Inflammatory macrophage (primary cell): ENCODE data around the gene HLA-E.
"Not testable (repeated sequence)": the region's sequence is repeated elsewhere in the genome, so short reads cannot be mapped to it uniquely, and the experiment has no call there.

Experiments used
- DNase-seq, 2 donors: peaks; one replicate each; pipeline ENCODE4 v3.0.0-alpha.2; 2020 to 2022

HLA-E gene

DNA sequence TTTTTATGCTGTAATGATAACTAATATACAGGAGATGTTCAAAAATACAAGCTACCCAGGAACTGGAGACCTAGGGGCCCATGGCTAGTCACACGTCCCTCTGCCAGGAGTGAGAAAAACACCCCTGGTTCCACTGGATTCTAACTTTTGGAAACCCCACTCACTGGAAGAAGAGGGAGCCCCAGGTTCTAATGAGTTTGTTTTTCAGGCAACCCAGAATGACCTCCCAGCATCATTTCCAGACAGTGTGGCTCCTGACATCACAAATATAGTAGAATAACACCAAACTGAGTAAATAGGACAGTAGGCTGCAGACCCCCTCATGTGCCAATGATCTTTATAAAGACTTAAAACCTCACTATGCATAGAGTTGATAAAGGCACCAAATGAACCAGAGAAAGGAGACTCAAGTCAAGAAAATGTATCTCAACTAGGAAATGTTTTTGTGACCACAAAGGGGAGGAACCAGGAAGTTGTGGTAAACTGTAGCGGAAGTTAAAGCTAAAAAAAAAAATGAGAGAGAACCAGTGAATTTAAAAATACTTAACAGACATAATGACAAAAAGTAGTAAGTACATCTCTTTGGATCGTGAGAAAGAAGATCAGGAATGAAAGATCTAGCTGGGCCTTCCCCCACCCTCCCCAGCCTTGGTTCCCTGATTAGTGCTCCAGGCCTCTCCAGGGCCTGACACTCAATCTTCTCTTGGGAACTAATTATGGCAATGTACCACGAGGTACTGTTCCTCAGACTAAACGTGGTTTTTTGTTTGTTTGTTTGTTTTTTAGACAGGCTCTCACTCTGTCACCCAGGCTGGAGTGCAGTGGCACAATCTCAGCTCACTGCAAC is 19.8 kb downstream of the HLA-E start:
- DNase-seq, result peak; percentile 69 to 83

DNA sequence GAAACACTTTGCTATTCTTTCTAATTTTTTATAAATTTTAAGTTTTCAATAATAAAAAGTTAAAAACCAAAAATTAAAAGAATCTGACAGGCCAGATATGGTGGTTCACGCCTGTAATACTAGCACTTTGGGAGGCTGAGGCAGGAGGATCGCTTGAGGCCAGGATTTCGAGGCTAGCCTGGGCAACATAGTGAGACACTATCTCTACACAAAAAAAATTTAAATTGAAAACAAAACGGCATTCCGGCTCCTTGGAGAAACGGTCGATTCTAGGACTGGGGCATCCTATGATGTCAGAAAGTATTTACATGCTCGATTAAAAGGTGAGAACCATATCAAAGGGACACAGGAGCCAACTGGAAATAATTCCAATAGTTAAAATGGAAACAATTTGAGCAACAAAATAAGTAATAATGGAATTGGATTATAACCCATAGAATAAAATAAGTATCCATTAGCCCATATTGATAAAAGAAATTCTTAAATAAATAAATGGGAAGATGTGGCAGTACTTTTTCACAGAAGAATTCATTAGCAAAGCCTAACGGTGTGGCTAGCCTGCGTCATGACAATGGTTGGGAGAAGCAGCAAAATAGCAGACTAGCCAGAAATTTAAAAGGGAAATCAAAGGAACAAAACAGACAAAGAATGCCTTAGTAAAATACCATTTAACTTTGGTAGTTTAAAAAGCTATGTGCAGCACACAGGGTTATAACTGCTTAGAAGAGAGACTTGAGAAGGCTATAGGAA is 21.3 kb downstream of the HLA-E start:
- DNase-seq, result no peak

DNA sequence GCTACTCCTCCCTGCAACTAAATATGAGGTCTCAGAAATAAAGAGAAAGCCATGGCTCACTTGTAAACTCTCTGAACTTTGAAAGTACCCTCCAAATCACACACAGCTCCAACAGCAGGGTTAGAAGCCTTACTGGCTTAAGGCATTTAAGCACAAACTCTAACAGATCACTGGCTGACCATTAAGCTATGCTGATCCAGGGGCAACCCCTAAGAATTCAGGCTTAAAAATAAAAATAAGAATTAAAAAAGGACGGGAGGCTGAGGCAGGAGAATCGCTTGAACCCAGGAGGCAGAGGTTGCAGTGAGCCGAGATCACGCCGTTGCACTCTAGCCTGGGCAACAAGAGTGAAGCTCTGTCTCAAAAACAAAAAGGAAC is 21.8 kb downstream of the HLA-E start:
- DNase-seq, result no peak

DNA sequence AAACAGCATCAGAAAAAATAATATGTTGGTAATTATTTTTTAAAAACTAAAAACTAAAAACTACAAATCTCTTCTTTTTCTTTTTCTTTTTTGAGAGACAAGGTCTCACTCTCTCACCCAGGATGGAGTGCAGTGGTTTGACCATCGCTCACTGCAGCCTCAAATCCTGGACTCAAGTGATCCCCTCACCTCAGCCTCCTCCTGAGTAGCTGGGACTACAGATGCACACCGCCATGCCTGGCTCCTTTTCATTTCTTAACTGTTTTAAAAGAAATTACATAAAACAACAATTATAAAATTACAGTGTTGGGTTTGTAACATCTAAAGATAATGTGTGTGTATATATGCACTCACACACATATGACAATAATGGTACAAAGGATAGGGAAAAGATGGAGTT is 24.1 kb downstream of the HLA-E start:
- no peak for DNase-seq

DNA sequence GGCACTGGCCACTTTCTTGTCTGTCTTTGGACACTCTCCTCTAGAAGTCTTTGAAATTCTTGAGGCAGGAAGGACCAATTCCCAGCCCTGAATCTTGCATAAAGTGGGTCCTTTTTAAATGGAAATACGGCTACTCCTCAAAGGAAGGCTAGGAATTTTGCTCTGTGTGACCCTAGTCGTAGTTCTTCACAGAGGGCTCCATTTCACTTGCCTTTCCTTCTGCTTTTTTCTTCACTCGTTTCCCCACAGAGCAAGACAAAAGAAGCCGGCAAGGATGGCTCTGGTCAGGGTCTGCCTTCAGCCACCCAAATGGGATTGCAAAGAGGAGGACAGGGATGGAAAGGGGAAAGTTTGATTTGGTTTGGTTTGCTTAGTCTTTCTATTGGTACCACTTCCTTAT is 25.8 kb downstream of the HLA-E start:
- DNase-seq, result no peak

DNA sequence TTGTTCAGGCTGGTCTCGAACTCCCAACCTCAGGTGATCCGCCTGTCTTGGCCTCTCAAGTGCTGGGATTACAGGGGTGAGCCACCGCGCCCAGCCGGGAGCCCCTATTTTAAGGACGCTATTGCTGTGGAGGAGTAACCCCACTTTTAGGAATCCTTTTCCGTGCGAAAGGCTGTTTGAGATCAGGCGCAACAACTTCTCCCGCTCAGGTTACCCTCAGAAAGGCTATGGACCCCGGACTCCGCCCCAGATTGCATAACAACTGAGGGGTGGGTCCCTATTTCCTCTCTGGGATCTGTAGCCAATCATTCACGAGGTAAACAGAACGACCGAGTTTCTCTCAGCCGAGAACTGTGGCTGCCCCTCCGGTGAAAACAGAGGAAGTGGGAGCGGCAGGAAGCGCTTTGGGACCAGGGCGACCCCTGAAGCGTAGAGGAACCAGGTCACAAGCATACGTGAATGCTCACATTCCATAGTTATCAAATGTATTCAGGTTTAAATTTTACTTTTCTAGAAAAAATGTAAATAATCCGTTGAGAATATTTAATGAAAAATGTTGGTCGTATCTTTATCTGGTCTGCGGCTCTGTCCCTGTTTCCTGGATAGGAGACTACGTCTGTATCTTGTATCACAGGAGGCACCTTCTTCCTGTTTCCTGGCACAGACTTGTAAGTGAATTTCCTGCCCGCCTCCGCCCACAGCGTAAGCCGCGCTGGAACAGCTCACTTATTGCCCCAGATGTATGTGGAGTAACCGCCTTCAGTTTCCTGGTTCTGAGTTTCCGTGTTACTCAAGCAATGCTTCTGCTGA is 26.8 kb downstream of the HLA-E start:
- DNase-seq, result peak; percentile 99

DNA sequence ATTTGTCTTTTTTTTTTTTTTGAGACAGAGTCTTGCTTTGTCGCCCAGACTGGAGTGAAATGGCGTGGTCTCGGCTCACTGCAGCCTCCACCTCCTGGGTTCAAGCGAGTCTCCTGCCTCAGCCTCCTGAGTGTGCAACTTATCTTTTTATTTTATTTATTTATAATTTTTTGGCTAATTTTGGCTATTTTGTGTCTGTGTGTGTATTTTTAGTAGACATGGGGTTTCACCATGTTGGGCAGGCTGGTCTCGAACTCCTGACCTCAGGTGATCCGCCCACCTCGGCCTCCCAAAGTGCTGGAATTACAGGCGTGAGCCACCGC is 27.4 kb downstream of the HLA-E start:
- DNase-seq, result not testable (repeated sequence)

DNA sequence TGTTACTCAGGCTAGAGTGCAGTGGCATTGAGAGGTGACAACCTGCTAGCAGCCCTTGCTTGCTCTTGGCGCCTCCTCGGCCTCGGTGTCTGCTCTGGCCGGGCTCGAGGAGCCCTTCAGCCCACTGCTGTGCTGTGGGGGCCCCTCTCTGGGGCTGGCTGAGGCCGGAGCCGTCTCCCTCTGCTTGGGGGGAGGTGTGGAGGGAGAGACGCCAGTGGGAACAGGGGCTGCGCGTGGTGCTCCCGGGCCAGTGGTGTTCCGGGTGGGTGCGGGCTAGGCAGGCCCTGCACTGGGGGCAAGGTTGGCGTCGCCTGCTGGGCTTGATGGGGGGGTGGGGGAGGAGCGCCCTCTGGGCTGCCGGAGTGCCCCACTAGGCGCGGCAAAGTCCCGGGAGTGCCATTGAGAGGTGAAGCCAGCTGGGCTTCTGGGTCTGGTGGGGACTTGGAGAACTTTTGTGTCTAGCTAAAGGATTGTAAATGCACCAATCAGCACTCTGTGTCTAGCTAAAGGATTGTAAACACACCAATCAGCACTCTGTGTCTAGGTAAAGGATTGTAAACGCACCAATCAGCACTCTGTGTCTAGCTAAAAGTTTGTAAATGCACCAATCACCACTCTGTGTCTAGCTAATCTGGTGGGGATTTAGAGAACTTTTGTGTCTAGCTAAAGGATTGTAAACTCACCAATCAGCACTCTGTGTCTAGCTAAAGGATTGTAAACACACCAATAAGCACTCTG is 28.6 kb downstream of the HLA-E start:
- not testable (repeated sequence) for DNase-seq

DNA sequence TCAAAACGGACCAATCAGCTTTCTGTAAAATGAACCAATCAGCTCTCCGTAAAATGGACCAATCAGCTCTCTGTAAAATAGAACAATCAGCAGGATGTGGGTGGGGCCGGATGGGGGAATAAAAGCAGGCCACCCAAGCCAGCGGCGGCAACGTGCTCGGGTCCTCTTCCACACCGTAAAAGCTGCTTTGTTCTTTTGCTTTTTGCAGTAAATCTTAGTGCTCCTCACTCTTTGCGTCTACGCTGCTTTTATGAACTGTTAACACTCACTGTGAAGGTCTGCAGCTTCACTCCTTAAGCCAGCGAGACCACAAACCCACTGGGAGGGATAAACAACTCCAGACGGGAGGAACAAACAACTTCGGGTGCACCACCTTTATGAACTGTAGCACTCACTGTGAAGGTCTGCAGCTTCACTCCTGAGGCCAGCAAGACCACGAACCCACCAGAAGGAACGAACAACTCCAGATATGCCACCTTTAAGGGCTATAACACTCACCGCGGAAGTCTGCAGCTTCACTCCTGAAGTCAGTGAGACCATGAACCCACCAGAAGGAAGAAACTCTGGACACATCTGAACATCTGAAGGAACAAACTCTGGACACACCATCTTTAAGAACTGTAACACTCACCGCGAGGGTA is 29.3 kb downstream of the HLA-E start:
- not testable (repeated sequence) for DNase-seq

DNA sequence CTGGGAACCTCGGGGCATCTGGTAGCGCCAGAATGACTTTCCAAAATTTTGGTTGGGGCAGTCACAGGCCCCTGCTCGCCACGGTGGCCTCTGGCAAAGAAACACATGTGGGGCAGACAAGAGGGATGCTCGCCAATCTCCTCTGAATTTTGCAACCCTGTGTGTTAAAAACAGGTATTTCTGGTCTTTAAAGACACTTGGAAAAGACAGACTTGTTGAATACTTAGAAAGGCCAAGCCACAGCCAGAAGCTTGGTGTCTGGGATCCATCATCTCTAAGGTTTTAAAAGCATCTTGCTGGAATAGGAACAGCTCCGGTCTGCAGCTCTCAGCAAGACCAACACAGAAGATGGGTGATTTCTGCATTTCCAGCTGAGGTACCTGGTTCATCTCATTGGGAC is 31.2 kb downstream of the HLA-E start:
- DNase-seq, result no peak

DNA sequence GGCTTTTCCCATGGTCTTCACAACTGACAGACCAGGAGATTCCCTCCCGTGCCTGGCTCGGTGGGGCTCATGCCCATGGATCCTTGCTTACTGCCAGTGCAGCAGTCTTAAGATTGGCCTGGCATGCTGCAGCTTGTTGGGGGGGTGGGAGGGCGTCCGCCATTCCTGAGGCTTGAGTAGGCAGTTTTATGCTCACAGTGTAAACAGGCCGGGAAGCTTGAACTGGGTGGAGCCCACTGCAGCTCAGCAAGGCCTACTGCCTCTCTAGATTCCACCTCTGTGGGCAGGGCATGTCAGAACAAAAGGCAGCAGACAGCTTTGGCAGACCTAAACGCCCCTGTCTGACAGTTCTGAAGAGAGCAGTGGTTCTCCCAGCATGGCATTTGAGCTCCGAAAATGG is 31.8 kb downstream of the HLA-E start:
- DNase-seq, result not testable (repeated sequence)

DNA sequence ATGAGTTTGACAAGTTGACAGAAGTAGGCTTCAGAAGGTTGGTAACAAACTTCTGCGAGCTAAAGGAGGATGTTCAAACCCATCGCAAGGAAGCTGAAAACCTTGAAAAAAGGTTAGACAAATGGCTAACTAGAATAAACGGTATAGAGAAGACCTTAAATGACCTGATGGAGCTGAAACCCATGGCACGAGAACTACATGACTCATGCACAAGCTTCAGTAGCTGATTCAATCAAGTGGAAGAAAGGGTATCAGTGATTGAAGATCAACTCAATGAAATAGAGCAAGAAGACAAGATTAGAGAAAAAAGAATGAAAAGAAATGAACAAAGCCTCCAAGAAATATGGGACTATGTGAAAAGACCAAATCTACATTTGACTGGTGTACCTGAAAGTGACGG is 32.6 kb downstream of the HLA-E start:
- DNase-seq, result not testable (repeated sequence)

DNA sequence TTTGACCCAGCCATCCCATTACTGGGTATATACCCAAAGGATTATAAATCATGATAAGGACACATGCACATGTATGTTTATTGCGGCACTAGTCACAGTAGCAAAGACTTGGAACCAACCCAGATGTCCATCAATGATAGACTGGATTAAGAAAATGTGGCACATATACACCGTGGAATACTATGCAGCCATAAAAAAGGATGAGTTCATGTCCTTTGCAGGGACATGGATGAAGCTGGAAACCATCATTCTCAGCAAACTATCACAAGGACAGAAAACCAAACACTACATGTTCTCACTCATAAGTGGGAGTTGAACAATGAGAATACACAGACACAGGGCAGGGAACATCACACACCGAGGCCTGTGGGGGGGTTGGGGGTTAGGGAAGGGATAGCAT is 37.1 kb downstream of the HLA-E start:
- not testable (repeated sequence) for DNase-seq

DNA sequence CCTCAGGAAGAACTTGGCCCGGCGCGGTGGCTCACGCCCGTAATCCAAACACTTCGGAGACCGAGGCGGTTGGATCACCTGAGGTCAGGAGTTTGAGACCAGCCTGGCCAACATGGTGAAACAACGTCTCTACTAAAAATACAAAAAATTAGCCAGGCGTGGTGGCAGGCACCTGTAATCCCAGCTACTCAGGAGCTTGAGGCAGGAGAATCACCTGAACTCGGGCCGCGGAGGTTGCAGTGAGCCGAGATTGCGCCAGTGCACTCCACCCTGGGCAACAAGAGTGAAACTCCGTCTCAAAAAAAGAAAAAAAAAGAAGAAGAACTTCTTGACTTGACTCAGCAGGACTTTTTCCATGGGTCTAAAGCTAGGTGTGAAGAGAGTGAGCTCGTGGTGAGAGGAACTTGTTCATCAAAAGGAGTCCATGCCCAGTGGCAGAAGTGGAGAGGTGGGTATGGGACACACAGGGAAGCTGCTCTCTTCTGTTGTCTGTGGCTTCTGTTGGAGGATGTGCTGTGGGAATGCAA is 40.1 kb downstream of the HLA-E start:
- DNase-seq, result peak; percentile 42 to 47

DNA sequence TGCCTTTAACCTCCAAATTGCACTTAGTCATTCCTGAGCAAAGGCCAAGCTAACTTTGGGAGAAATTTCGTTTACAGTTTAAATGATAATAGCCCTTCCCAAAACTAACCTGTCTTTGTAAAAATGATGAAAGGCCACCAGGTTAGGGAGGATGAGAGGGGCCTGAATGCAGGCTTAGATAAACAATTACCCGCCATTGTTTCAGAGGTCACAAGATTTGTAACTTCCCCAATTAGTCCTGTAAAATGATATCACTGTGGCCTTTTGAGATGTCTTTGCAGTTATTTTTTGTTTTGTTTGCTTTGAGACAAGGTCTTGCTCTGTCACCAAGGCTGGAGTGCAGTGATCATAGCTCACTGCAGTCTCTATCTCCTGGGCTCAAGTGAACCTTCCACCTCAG is 40.7 kb downstream of the HLA-E start:
- peak; percentile 67 to 73 for DNase-seq

DNA sequence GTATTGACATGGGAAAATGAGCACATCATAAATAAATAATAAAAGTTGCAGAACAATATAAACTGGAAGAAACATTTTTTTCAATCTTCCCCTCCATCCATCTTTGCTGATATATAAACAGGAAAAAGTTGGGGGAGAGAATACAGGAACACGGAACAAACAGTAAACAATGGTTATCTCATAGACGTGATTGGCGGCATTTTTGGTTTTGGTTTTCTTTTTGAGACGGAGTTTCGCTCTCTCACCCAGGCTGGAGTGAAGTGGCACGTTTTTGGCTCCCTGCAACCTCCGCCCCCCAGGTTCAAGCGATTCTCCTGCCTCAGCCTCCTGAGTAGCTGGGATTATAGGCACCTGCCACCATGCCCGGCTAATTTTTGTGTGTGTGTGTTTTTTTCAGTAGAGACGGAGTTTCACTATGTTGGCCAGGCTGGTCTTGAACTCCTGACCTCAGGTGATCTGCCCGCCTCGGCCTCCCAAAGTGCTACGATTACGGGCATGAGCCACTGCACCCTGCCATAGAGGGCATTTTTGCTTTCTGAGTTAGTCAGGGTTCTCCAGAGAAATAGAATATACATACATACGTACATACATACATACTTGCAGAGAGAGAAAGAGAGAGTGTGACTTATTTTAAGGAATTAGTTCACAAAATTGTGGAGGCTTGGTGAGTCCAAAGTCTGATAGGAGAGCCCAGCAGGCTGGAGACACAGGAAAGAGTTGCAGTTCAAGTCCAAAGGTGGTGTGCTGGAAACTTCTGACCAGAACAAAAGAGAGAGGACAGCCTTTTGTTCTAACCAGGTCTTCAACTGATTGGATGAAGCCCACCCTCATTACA is 44.4 kb downstream of the HLA-E start:
- DNase-seq, result no peak

DNA sequence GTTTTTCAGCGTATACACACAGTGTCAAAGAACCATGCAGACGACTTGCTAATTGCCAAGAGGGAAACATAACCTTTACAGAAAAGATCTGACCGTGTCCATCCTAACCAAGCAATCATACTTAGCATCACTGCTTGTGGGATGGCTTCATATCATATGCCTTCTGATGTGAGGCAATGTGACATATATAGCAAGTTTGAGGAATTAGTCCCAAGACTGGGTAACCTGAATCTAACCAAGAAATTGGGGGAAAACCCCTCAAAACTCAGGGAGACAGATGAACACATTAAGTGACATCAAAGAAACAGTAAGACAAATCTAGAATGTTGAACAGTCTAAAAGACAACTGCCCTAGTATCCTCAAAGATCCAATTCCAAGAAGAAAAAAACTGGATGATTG is 48.6 kb downstream of the HLA-E start:
- DNase-seq, result peak in 1 of 2 donors; percentile 11

DNA sequence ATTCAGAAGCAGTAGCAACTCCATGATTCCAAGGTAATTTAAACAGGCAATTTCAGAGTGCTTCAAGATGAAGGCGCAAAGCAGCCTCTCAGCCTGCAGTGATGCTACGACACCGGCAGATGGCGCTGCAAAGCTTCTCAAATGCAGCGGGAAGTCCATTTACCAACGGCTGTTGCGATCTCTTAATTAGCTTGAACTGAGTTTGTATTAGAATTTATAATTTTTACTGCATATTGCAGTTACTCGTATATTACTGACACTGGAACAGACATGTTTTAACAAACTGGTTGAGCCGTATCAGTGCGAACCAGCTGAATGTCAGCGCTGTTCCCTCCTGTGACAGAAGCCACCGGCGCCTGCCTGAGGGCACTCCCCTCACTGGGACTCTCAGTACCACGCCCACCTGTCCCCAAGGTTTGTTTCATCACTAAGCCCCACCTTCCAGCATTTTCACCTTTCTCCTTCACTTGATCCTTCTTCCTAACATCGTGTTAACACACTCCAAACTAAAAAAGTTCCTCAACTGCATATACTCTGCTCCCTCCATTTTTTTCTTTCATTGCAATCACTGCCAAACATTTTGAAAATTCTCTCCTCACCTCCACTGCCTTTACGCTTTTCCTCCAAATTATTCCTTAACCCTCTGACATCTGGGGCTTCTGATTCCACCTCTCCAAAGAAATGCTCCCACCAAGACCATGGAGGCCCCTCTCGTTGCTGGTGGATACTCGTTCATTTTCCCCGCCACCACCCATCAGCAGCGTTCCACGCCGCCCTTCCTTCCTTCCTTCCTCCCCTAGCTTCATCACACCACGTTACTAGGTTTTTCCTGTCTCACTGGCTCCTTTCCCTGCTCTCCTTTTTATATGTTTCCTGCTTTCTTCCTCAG is 52.5 kb downstream of the HLA-E start:
- peak; percentile 88 for DNase-seq

DNA sequence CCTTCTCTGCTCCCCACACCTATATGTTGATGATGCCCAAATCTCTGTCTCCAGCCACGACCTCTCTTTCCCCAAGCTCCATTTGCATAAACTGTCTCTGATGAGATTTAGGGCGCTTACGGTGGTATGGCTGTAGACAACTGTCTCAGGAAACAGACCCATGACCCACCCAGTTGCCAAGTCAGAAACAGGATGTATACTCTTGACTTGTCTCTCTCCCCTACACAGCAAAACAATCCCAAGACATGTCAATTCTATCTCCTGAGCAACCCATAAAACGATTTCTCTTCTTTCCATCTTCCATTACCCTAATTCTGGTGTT is 53.1 kb downstream of the HLA-E start:
- no peak for DNase-seq

DNA sequence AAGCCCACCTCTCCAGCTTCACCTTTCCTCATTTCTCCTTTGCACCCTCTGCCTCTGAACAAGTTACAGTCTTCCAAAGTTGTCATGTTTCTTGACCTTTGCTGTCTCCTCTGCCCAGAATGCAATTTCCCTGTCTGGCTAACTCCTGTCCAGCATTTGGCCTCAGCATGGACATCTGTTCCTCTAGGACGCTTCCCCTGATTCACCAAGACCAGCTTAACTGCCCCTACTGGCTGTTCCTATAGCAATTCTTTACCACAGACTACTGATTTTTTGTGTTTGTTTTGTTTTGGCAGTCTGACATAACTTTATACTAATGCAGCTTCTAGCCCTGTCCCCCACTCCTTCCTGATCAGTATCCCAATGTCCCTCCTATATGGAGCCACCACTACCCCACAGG is 53.6 kb downstream of the HLA-E start:
- DNase-seq, result no peak
